PFSK-1 (cell line): ENCODE results near the gene GPRIN1.

ENCODE experiments used
- FOXP2 ChIP-seq: optimal IDR thresholded peaks from 2 replicates; pipeline ENCODE3; 2011; ENCODE audit warnings: borderline replicate concordance, control low read depth, inconsistent platforms; ENCODE audit not compliant: insufficient read depth; ENCODE audit errors: extremely low read length, extremely low read depth
- POLR2AphosphoS5 ChIP-seq: IDR thresholded peaks from 2 replicates; pipeline ENCODE4 v1.6.1; 2012; ENCODE audit warnings: low read depth, mild to moderate bottlenecking, control low read depth, low read length, moderate library complexity
- SIN3A ChIP-seq: IDR thresholded peaks from 2 replicates; pipeline ENCODE4 v1.6.1; 2012; ENCODE audit warnings: mild to moderate bottlenecking, low read length, moderate library complexity, borderline replicate concordance; ENCODE audit not compliant: insufficient read depth
- TAF1 ChIP-seq: IDR thresholded peaks from 2 replicates; pipeline ENCODE4 v1.6.1; 2012; ENCODE audit warnings: low read length, control low read depth, borderline replicate concordance; ENCODE audit not compliant: insufficient read depth
- TF ChIP-seq, protein P1 (sequence below), 2 experiments: IDR thresholded peaks; 2 replicates each; pipeline versions ENCODE4 v1.6.1 to v1.8.0; 2011 to 2012; ENCODE audit warnings: low read depth in 2 of 2, low read length in 2 of 2, control low read depth in 1 of 2, inconsistent platforms in 1 of 2, mild to moderate bottlenecking in 1 of 2, moderate library complexity in 1 of 2; ENCODE audit not compliant: insufficient read depth in 1 of 2

Gene GPRIN1

DNA sequence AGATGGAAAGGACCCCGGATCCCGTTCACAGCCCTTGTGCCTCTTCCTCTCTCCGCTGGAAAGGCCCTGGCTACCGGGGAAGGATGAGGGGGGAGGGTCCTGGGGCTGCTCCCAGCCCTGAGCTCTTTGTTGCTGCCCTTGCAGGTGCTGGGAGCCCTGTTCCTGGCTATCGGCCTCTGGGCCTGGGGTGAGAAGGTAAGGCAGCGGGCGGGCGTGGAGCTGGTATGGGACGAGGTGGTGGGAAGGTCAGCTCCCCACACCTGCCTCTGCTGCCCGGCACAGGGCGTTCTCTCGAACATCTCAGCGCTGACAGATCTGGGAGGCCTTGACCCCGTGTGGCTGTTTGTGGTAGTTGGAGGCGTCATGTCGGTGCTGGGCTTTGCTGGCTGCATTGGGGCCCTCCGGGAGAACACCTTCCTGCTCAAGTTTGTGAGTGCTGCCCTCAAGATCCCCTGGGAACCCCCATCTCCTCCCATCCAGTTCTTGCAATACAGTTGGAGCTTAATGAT lies 41.6 kb upstream of the GPRIN1 start:
- TF ChIP-seq, protein P1, sequence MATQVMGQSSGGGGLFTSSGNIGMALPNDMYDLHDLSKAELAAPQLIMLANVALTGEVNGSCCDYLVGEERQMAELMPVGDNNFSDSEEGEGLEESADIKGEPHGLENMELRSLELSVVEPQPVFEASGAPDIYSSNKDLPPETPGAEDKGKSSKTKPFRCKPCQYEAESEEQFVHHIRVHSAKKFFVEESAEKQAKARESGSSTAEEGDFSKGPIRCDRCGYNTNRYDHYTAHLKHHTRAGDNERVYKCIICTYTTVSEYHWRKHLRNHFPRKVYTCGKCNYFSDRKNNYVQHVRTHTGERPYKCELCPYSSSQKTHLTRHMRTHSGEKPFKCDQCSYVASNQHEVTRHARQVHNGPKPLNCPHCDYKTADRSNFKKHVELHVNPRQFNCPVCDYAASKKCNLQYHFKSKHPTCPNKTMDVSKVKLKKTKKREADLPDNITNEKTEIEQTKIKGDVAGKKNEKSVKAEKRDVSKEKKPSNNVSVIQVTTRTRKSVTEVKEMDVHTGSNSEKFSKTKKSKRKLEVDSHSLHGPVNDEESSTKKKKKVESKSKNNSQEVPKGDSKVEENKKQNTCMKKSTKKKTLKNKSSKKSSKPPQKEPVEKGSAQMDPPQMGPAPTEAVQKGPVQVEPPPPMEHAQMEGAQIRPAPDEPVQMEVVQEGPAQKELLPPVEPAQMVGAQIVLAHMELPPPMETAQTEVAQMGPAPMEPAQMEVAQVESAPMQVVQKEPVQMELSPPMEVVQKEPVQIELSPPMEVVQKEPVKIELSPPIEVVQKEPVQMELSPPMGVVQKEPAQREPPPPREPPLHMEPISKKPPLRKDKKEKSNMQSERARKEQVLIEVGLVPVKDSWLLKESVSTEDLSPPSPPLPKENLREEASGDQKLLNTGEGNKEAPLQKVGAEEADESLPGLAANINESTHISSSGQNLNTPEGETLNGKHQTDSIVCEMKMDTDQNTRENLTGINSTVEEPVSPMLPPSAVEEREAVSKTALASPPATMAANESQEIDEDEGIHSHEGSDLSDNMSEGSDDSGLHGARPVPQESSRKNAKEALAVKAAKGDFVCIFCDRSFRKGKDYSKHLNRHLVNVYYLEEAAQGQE (IDR thresholded peaks at IDR 0.05; ENCODE audit: insufficient read depth in 1 of 2, low read depth in 2 of 2, low read length in 2 of 2) = no peak
- TF ChIP-seq FOXP2 (no peak), TAF1 (no peak), POLR2AphosphoS5 (no peak), SIN3A (no peak)

DNA sequence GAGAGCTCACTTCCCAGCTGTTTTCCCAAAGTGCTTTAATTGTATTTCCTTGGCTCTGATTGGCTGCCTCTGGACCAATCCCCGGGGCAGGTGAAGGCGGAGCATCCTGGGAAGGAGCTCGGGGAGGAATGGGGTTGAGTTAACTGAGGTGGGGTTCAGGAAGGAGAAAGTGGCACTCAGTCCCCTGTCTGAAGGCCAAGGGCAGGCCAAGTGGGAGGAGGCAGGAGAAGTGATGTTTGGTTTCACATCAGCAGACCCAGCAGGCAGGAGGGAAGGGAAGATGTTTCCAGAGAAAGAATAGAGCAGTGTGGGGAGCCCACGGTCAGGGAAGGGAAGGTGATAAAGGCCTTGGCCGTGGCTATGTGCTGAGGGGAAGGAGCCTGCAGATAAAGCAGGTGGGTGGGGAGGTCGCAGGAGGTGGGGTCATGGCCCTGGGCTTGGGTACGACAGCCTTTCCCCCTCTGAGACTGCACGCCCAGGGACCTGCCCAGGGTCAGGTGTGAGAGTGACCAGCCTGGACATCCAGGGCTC lies 40.5 kb upstream of the GPRIN1 start:
- TF ChIP-seq SIN3A (no peak), FOXP2 (no peak), POLR2AphosphoS5 (no peak), TAF1 (no peak)
- TF ChIP-seq, protein P1 (IDR thresholded peaks at IDR 0.05; ENCODE audit: insufficient read depth in 1 of 2, low read depth in 2 of 2, low read length in 2 of 2) = no peak

DNA sequence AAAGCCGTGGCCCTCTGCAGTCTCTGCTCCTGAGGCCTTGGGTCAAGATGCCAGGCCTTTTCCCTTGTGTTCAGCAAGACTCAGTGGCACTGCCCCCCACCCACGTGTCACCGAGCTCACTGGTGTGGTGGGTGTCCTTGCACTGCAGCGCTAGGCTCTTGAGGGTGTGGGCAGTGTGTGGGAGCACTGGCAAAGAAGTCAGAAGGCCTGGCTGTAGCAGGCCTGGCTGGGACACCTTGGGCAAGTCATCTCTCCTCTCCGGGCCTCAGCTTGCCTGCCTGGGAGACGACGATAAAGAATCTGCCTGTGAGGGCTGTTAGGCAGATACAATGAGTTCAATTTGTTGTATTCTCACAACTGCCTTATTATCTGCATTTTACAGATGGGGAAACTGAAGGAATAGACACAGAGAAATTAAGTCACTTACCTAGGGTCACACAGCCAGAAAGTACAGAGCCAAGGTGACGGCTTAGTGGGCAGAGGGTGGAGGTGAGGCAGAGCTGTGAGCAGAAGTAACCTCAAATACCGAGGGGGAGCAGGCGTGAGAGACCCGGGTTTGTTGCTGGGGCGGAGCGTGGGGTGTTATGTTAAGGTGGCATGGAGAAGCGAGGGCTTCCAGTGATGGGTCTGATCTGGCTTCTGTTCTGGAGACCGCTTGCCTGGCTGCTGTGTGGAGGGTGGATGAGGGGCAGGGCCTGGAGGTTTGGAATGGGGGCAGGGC lies 38.7 kb upstream of the GPRIN1 start:
- TF ChIP-seq, protein P1 (IDR thresholded peaks at IDR 0.05; ENCODE audit: insufficient read depth in 1 of 2, low read depth in 2 of 2, low read length in 2 of 2) = no peak
- TF ChIP-seq POLR2AphosphoS5 (no peak), SIN3A (no peak), TAF1 (no peak), FOXP2 (no peak)

DNA sequence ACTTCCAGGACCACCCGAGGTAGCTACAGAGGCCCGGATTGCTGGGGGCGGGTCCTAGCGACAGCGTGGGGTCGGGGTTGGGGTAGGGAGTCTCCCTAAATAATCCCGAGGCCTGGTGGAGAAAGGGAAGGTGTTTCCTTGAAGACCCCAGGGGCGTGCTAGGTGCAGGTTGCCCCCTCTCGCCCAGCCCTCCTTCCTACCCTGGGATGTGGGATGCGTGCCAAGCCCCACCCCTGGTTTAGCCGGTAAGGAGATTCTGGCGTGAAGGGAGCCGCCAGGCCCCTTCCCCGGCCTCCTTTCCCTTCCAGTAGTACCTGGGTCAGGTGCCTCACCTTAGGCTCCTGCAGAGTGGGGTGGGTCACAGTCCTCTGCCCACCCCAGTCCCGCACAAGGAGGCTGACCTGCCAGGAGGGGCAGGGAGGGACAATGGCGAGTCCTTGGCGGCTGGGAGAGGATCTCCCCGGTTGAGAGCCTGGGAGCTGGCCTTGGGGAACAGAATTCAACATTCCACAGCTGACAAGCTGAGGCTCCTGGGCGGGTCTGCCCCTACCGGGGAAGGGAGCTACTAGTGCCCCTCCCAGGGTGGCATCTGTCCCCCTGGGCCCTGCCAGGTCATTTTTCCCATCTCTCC lies 38.0 kb upstream of the GPRIN1 start:
- TF ChIP-seq POLR2AphosphoS5 = no peak
- TF ChIP-seq TAF1 = no peak
- TF ChIP-seq SIN3A = no peak
- no peak for TF ChIP-seq FOXP2
- TF ChIP-seq, protein P1 (IDR thresholded peaks at IDR 0.05; ENCODE audit: insufficient read depth in 1 of 2, low read depth in 2 of 2, low read length in 2 of 2) = no peak
